HG02970 (cell line): ENCODE data around the gene ARG1.

Source experiments
- ATAC-seq: cut with Tn5 transposase; IDR thresholded peaks from one replicate; pipeline ENCODE4 v1.9.1; 2021; ENCODE audit warnings: mild to moderate bottlenecking, moderate library complexity, moderate number of reproducible peaks; ENCODE audit not compliant: unreplicated experiment, low FRiP score

Gene ARG1

DNA sequence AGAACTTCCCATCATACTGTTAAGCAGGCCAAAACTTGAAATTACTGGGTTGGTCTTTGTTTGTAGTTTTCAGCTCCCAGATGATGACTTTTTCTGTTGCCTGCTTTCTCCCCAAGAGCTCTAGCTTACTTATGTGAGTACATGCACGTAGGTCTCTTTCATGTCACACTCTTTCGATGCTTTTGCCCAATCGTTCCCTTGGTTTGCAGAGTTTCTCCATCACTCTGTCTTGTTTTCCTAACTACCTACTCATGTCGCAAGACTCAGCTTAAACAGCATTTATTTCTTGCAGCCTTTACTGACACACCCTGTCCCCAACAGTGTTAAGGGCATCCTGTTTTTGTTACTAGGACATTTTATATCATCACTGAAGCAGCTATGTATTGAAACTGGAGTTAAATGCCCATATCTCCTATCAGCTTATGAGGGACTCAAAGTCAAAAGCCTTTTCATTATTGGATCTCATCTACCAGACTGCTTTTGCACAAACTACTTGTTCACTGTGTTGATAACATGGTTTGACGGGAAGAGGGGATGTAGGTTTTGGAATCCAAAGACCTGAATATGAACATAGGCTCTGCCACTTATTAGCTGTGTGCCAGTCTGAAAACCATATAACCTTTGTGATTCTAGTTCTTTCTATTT, 2.9 kb downstream of the ARG1 start:
- ATAC-seq = no peak

DNA sequence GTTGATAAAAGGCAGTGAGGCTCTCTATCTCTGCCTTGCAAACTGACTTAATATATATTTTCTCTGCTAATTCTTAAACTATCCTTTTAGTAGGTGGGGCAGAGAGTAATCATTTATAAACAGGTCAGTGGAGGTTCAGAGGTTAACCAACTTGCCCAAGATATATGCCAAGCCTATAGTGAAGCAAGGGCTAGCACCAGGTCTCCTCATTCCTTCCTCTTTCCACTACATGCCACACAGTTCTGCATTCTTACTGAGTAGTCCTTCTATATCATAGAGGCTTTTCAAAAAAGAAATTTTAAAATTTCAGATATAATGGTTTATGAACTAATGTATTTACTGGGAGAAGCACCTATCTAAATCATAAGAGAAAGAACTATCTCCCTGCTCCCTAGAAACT, 8.5 kb downstream of the ARG1 start:
- ATAC-seq = no peak

DNA sequence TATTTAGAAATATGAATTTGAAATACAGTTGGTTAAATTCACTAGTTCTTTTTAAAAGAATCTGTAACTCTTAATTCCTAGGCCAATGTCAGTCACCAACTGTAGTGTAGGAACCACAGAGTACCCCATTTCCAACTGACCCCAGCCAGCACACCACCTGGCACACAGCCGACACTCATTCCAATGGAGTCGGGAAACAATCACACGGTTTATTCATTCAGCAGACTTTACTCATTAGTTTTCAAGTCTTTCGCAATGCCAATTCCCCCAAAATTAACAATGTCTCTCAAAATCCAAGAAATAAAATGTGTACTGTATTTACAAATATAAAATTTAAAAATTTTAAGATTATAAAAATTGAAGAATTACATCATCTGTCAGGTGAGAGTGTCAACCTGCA, 13.5 kb downstream of the ARG1 start:
- ATAC-seq = no peak

DNA sequence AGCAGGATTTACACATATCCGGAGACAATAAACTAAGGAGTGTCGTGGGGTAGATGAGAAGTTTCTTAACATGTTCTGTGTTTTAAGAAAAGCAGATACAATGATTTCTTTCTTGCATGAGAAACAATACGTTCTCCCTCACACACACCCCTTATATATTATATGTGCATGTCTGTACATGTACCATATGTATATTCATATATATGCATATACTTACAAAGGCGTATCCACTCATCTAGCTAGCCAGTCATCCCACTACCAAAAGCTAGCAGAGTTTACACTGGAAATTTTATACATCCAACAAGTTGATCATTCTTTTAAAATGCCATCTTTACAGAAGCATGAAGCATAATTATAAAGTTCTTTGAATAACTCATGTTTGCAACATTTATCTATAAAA, 14.9 kb downstream of the ARG1 start:
- ATAC-seq = no peak

DNA sequence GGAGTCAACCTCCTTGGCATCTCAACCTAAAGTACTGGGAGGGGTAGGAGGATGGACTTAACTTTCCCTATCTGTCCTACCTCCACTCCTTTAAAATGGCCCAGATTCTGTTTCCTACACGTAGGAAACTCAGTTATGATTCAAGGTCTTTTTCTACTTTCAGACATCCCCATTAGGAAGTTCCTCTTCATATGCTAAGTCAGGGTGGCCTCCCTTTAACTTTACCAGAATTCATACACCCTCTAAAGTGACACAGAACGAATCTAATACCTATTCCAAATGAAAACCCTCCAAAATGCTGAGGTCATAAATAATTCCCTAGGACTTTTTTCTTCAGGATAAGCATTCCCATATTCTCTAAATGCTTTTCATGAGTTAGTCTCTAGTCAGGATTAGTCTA, 15.6 kb downstream of the ARG1 start:
- ATAC-seq = no peak

DNA sequence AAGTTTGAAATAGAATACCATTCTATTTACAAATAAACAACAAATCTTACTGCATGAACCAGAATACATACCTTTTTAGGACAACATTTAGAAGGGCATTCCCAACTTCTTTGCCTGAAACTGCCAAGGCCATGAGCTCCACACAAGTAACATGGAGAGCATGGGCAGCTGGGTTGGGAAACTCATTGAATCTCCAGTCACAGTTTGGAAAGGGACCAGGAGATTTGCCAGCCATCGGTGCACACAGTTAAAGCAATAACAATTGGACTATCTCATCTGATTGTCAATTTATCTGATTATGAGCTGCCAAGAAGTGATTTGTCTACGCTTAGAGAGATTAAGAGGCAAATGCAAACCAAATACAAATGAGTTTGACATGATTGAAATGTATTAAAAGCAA, 19.9 kb downstream of the ARG1 start:
- no peak for ATAC-seq

DNA sequence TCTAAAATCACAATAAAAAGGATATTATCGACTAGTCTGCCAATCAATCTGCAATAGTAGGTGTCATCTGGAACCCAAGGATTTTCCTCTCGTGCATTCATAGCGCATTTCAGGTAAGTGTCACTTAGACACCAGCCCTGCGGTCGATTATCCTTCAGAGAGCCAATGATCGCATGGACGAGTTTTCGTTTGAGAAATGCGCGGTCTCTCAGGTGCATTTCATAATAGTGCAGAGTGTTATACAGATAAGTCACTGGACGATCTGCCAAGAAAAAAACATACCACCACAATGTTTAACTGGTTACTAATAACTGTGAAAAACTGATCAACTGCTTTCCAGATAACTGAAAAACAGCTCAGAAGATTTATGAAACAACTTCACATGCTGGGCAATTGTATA, 21.0 kb downstream of the ARG1 start:
- no peak for ATAC-seq

DNA sequence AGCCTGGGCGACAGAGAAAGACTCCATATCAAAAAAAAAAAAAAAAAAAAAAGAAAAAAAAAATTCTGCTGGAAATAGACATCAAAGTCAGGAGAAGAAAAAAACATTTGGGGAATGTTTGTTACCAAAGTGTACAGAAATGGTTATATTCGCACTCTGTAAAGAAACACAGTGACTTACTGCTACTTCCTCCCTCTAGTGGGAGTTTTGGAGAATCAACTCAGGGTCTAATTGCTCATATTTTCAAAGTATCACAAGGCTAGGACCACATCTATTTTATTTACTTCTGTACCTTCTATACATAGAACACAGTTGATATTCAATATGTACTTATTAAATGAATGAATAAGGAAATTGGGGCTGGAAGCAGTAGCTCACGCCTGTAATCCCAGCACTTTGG, 24.4 kb downstream of the ARG1 start:
- no peak for ATAC-seq

DNA sequence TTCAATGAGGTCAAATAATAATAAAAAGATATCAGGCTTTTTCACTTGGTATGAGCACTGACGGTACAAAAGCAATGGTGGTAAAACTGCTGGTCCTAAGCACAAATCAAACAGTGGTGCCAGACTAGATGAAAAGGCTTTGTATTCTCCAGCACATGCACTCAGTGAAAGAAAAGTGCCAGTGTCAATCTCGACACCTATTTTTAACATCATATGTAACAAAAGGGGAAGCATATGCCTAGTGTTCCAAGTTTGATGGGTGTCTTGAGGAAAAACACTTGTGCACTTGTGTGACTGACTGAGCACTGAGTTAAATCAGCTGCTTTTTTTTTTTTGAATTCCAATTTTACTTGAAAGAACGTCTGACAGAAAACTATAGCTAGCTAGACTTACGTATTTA, 27.7 kb downstream of the ARG1 start:
- no peak for ATAC-seq

DNA sequence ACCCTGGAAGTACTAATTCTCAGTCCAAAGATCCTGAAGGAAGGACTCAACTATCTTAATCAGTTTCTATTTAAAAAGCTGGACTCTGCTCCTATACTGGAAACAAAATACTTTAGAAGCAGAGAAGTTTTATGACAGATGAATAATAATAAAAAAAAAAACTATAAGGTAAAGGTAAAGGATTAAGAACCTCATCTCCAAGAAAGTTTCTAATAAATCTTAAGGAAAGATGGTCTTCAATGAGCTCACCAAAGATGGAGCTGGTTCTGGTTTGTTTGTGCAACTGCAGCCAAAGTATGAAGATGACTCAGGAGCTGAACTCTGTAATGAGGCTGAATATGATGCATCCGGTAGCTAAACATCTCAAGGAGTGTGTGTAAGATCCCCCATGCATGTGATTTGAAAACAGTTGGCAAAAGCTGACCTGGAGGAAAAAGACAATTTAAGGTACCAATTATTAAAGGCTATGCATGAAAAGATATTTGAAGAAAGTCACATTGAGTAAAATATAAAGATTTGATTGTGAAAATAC, 29.8 kb downstream of the ARG1 start:
- ATAC-seq = no peak

DNA sequence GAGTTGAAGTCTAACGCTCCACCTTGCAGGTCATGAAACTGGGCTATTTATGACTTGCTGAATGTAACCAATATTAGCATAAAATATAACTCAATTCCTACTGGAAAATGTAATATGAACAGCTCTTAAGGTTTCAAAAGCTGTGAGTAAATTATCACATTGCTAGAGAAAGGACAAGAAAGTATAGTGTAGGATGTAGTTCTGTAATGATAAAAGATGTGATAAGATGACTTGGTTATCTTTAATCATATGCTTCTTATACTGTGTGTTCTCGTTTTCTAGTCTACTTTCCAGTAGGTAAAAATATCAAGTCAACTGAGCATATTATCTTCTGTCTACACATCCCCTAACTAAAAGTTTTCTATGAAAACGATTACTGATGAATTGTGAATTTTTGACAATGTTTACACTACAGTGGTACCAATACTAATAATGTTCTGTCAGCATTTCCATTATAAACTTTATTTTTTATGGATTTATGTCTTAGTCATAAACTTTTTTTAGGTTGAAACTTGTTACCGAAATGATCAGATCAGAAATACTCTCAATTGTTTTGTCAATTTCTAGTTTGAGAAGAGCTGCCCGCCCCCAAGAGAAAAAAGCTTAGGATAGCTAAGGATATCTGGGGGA, 40.4 kb downstream of the ARG1 start:
- ATAC-seq = no peak

DNA sequence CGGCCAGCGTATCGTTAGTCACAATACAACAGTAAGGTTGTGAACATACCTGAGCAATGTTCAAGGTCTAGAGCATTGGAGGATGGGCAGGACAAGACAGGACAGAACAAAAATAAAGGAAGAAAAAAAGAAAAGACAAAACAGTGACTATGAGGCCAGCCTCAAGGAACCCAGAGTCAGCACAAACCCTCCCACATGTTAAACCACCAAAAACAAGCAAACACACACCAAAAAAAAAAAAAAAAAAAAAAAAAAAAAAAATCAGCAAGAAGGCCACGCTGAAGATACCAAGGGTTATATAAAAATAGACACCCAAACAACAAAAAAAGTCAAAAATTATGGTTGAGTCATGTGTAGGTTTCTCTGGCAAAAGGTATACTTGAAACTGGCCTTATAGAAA, 42.2 kb downstream of the ARG1 start:
- ATAC-seq = no peak

DNA sequence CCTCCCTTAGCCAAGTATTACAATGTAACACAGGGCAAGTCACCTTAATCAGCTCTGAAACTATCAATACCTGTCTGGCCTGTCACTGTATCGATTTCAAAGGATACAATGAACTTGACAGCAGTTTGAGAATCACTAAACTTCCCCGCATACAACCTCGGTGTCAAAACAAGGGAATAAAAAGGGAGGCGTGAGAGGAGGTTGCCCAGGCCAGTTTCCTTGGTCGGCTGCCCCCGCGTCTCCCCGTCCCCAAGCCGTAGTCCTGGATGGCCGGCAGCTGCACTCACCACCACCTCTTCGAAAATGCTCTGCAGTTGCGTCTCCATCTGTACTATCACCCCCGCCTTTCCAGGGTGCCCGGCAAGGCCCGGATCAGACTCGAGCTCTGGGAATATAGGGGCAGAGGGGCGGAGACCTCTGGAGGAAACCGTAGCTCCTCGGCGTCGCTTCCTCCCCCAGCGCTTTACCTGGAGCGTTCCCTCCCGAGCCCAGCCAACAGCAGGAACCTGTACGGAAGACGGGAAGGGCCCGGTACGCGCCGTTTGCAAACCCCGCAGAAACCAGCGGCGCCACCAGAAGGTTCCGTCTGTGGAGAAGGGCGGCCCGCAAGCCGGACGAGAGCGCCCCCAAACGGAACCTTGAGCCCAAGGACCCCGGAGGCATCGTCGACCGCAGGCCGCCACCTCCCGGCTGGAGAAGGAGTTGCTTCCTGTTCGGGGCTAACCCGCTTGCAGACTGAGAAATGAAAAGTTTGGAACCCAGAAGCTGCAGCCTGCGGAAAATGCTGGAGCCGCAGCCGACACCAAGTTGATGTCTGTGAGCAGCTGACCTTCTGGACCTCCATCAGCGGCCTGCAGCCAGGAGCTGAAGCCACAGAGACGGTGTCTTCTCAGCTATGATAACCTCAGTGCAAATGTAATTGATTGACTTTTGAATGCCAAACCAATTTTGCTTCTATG, 55.0 kb downstream of the ARG1 start, which contains the start of gene MED23:
TSS of gene MED23 (minus strand) at position 519 of the 959 bp plus-strand sequence. CDS start at position 326, 193 bp downstream.
- ATAC-seq = peak; percentile 98

DNA sequence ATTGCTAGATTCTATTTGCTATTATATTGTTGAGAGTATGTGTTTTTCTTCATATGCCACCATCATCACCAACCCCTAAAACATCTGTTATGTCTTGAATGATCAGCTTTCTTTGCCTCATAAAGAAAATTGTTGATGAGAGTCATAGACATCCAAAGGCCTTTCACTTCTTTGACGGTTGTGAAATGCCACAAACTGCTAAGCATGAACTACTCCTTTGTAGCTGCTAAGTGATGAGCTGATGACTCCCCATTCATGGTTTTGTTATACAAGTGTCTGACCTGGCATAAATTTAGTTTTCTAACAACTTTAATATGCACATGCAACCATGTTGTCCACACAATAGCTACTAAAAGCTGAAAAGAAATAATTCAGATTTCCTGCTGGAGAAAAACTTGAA, 55.7 kb downstream of the ARG1 start:
- ATAC-seq = no peak

DNA sequence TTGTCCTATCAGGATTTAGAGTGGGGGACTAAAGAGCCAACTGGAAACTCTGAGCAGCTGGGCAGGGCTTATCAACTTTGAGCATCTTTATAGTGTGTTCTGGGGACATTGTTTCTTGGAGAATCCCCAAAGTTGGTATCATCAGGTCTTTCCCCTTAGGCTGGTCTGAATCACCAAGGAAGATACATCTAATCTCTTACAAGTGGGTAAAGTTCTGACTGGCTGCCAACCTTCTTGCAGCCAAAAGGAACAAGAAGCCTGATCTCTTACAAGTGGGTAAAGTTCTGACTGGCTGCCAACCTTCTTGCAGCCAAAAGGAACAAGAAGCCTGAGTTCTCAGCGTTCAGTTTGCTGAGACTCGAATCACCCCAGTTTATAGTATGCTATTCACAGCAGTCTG, 56.6 kb downstream of the ARG1 start:
- ATAC-seq = no peak

DNA sequence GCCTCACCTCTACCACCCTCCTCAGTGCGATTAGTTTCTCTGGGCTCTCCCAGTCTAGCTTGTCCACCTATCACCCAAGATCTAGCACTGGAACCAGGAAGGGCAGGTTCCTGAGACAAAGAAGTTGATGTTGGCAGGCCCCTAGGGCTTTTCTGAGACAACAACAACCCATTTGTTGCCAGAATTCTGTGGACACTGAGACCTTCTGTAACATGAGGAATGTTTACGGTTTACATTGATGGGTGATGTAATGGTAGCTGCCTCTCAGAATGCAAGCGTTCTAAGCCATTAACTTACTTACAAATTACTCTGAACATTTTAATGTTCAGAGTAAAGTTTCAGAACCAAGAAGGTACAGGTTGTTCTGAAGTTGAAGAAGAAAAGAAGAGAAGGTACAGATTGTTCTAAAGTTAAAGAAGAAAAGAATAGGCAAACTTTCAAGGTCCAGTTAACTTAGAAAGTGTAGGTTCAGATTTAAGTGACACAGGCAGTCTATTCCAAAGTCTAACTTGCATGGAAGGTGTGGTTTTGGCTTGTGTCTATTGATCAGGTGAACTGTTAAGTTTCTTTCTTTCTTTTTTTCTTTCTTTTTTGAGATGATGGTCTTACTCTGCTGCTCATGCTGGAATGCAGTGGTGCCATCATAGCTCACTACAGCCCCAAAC, 58.7 kb downstream of the ARG1 start:
- ATAC-seq = no peak
